Psoas muscle (tissue), 8 donors: ENCODE measurements around the gene NEK2. TPM values are rescaled to one million over a fixed set of nuclear protein-coding genes. Genes with fewer than 3 reads are reported as not detected.
"Not testable (repeated sequence)": the region's sequence is repeated elsewhere in the genome, so short reads cannot be mapped to it uniquely, and the experiment has no call there.

ENCODE experiments used
- ATAC-seq, 4 donors: fragments of 200-7000 bp; cut with Tn5 transposase; one replicate each; pipeline ENCODE4 v1.9.1; 2020; ENCODE audit warnings: moderate library complexity in 3 of 4, mild to moderate bottlenecking in 2 of 4
- DNase-seq, 2 donors: peaks; one replicate each; pipeline ENCODE4 v3.0.0-alpha.2; 2020
- H3K27ac ChIP-seq: fragments of 200-600 bp; one replicate; pipeline ENCODE4 v1.8.0; 2022
- H3K27me3 ChIP-seq, 3 donors: fragments of 200-600 bp in 1 of 3; one replicate each; pipeline versions ENCODE4 v1.6.1 to v1.8.0; 2013 to 2022; ENCODE audit warnings: low read length in 2 of 3, mild to moderate bottlenecking in 2 of 3, moderate library complexity in 1 of 3; ENCODE audit not compliant: insufficient read depth in 3 of 3
- H3K36me3 ChIP-seq, 2 donors: fragments of 200-600 bp in 1 of 2; one replicate each; pipeline versions ENCODE4 v1.6.1 to v1.8.0; 2013 to 2022; ENCODE audit warnings: low read depth in 1 of 2, mild to moderate bottlenecking in 1 of 2, moderate library complexity in 1 of 2; ENCODE audit not compliant: insufficient read depth in 1 of 2
- H3K4me1 ChIP-seq: fragments of 200-600 bp; one replicate; pipeline ENCODE4 v1.8.0; 2022
- H3K4me3 ChIP-seq: fragments of 200-600 bp; one replicate; pipeline ENCODE4 v1.8.0; 2022; ENCODE audit warnings: mild to moderate bottlenecking
- H3K9me3 ChIP-seq: fragments of 200-600 bp; one replicate; pipeline ENCODE4 v1.8.0; 2022
- WGBS, 3 donors: extraction: QIAGEN DNeasy Blood & Tissue Kit; methylation state at CpG; one replicate each; pipeline versions ENCODE4 v1.1.6 to v1.1.7; 2013; 5-methylcytosine and 5-hydroxymethylcytosine counted together
- intact Hi-C, 2 donors: fragments of 100-400 bp; cut with DNase I; formaldehyde crosslinking; loops; one replicate each; pipeline versions ENCODE4 v1.11.0 to v1.14.2; 2022
- polyA plus RNA-seq, 3 donors: library from polyadenylated mRNA; stranded (reverse); fragments of 200-250 nt; gene quantifications; one replicate each; pipeline ENCODE4 v1.2.3, GENCODE V29; 2013
- total RNA-seq, 4 donors: library from RNA; stranded (reverse); fragmentation: NEBNext Ultra II Directional in 2 of 4; extraction: Animal tissue kit (Norgen Biotek cat#: 25700) in 2 of 4; gene quantifications; one replicate each; pipeline versions ENCODE4 v1.2.1 to v1.2.4, GENCODE V29; 2021 to 2023
- TF ChIP-seq, protein P1 (sequence below): fragments of 200-600 bp; IDR thresholded peaks from one replicate; pipeline ENCODE4 v1.8.0; 2022; ENCODE audit warnings: antibody characterized with exemption
- donor health status: healthy with polysubstance abuse.
- donor health status: DM: no; HTN: no; CAD: no; lungs with moderate emphysema.
- donor health status: Bipolar disorder and iron deficiency.
- donor health status: healthy.
- donor health status: DM: yes; HTN: yes; CAD: no.
- donor health status: DM: no; HTN: no; CAD: no.
- donor health status: DM: no; HTN: no; CAD: no.
- donor health status: DM: yes; HTN: yes; CAD: no.

The NEK2 gene
- total and polyA plus RNA-seq, 7 donors = 0.03 to 0.04 TPM; not detected in 5

- ATAC-seq (no peak), DNase-seq (no peak)
- H3K27ac ChIP-seq = no peak overlapping the region
- H3K4me3 ChIP-seq = no peak overlapping the region
- TF ChIP-seq, protein P1, sequence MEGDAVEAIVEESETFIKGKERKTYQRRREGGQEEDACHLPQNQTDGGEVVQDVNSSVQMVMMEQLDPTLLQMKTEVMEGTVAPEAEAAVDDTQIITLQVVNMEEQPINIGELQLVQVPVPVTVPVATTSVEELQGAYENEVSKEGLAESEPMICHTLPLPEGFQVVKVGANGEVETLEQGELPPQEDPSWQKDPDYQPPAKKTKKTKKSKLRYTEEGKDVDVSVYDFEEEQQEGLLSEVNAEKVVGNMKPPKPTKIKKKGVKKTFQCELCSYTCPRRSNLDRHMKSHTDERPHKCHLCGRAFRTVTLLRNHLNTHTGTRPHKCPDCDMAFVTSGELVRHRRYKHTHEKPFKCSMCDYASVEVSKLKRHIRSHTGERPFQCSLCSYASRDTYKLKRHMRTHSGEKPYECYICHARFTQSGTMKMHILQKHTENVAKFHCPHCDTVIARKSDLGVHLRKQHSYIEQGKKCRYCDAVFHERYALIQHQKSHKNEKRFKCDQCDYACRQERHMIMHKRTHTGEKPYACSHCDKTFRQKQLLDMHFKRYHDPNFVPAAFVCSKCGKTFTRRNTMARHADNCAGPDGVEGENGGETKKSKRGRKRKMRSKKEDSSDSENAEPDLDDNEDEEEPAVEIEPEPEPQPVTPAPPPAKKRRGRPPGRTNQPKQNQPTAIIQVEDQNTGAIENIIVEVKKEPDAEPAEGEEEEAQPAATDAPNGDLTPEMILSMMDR = no peak
- no peaks in the 10 kb centered on the region for H3K27me3 ChIP-seq
- intact Hi-C loops = no loop called here
- no peaks in the 10 kb centered on the region for H3K4me1 ChIP-seq
- no peaks in the 10 kb centered on the region for H3K36me3 ChIP-seq
- no peaks in the 10 kb centered on the region for H3K9me3 ChIP-seq
- WGBS, 3 donors = 70 to 89% (median 72%) methylated on average over 5 of the region's 5 CpGs
These were observed 37.2 kb downstream of the NEK2 start for GRCh38 chr1:211638246-211638645.

DNA sequence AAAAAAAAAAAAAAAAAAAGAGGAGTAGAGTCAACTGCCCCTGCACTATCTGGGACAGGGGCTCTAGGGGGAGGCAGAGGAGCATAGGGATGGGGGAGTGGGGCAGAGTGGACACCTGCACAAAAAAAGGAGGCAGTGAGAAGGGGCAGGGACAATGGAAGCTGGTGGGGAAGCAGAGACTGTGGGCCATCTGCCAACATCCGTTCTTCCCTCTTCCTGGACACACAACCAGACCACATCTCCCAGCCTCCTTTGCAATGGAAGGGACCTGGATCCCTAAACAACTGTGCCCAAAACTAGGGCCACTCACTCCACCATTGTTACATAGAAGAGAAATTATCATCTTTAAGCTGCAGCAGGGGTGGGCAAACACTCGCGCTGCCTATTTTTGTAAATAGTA, 38.4 kb downstream of the NEK2 start:
- Histone ChIP-seq H3K4me3 (no peak overlapping the region), H3K27me3 (no peaks in the 10 kb centered on the region), H3K36me3 (no peaks in the 10 kb centered on the region), H3K9me3 (no peaks in the 10 kb centered on the region), H3K4me1 (no peaks in the 10 kb centered on the region), H3K27ac (no peak overlapping the region)
- ATAC-seq (no peak), DNase-seq (no peak)
- intact Hi-C loops = no loop called here
- 65 to 74% (median 70%) methylated on average over 3 of the region's 3 CpGs for WGBS, 3 donors
- TF ChIP-seq, protein P1 = no peak

- intact Hi-C loops, H3K36me3 ChIP-seq, H3K27ac ChIP-seq, H3K4me3 ChIP-seq, H3K9me3 ChIP-seq, DNase-seq, H3K27me3 ChIP-seq, ATAC-seq, H3K4me1 ChIP-seq: not testable (repeated sequence)
- 69 to 80% (median 75%) methylated on average over 8 to 9 of the region's 9 CpGs for WGBS, 3 donors
These were observed 38.8 kb downstream of the NEK2 start for GRCh38 chr1:211636575-211637029.

DNA sequence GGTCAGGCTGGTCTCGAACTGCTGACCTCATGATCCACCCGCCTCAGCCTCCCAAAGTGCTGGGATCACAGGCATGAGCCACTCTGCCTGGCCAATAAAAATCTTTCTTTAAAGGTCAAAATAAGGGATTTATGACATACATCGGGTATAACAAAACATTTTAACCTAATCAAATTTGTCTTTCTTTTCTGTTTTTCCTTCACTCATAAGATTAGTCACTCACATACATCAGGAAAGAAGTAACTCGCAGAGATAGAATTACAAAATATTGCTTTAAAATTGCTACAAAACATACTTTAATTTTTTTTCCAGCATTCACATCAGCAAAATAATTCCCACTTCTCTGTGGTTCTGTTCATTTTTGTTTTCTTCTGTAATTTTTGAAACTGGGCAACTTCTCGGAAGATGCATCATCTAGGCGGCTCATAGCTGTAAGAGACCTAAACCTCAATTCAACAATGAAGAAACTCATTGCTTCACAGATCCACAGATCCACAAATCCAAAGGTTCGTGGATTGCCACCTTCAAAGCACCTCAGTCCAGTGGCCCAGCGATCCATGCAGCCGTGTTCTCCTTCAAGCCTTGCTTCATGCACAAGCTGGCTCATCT, 39.7 kb downstream of the NEK2 start:
- no peak for DNase-seq
- Histone ChIP-seq H3K9me3 (no peaks in the 10 kb centered on the region), H3K36me3 (no peaks in the 10 kb centered on the region), H3K27ac (no peak overlapping the region), H3K4me3 (no peak overlapping the region), H3K27me3 (no peaks in the 10 kb centered on the region), H3K4me1 (no peaks in the 10 kb centered on the region)
- 84 to 92% (median 84%) methylated on average over 9 of the region's 9 CpGs for whole genome bisulfite sequencing, 3 donors
- intact Hi-C loops = no loop called here
- TF ChIP-seq, protein P1 = no peak
- no peak for ATAC-seq

- 92 to 98% (median 95%) methylated on average over 4 of the region's 4 CpGs for WGBS, 3 donors
- ATAC-seq = no peak
- Histone ChIP-seq H3K36me3 (no peaks in the 10 kb centered on the region), H3K4me1 (no peaks in the 10 kb centered on the region), H3K27me3 (no peaks in the 10 kb centered on the region), H3K4me3 (no peak overlapping the region), H3K9me3 (no peaks in the 10 kb centered on the region), H3K27ac (no peak overlapping the region)
- TF ChIP-seq, protein P1 = no peak
- DNase-seq = no peak
- intact Hi-C loops = no loop called here
These were observed 40.5 kb downstream of the NEK2 start for GRCh38 chr1:211634931-211635330.
